ENCODE data around the gene TMPRSS4. TPM values are rescaled to one million over a fixed set of nuclear protein-coding genes. Genes with fewer than 3 reads are reported as not detected.

The TMPRSS4 gene
- total and polyA plus RNA-seq, 2 of the 13 experiments (the other 11 are each of a cell fraction or from before 2014, with no cell fraction given) = 0.32 TPM; not detected in 1

- BruUV-seq (replicated peaks) = no TSS peak
- ChIA-PET POLR2A (no interaction called here), CTCF (ENCODE audit: low intra/inter-chr PET ratio, low total read pairs) (no interaction called here)
- no peak for ATAC-seq
- Histone ChIP-seq H4K20me1 (ENCODE audit: insufficient read depth, low read length) (no peaks in the 10 kb centered on the region), H3K79me2 (ENCODE audit: insufficient read depth, low read length) (no peaks in the 10 kb centered on the region), H3K4me1 (ENCODE audit: insufficient read depth, low read length) (peaks cover 7% of the 10 kb centered on the region; the same call in 1 of the 2 replicates), H3K36me3 (replicated peaks in 1 of 2; ENCODE audit: control insufficient read depth in 1 of 2, insufficient read depth in 2 of 2, low read length in 2 of 2) (no peaks in the 10 kb centered on the region), H3K9ac (ENCODE audit: insufficient read depth, low read depth, low read length) (no peak overlapping the region), H3K4me2 (ENCODE audit: low read depth, low read length) (no peak overlapping the region), H2AFZ (ENCODE audit: low read length) (no peak overlapping the region), H3K9me3 (ENCODE audit: low read length) (no peaks in the 10 kb centered on the region), H3K27ac (ENCODE audit: extremely low read length, insufficient read depth, low read length) (no peak overlapping the region), H3K4me3 (replicated peaks in 1 of 3; ENCODE audit: insufficient read depth in 1 of 3, low read depth in 2 of 3, low read length in 3 of 3) (no peak overlapping the region), H3K27me3 (ENCODE audit: control insufficient read depth in 1 of 2, insufficient read depth in 2 of 2, low read length in 2 of 2) (peaks cover 0 to 34% of the 10 kb centered on the region in 2 experiments; a peak in 3 of 5 replicates)
- WGBS (ENCODE audit: low lambda C conversion rate) = 47% methylated on average over 11 of the region's 11 CpGs
- intact Hi-C loops (cut with micrococcal nuclease; ENCODE audit: unreplicated experiment) = no loop called here
- no peak for DNase-seq (ENCODE audit: low spot score)
- in situ Hi-C loops (cut with HindIII; ENCODE audit: extremely low pct_ligation_motif_present, low pct_unique_long_range_greater_than_20kb) = no loop called here
- FAIRE-seq = no peak
- no peak for TF ChIP-seq POLR2AphosphoS5 (IDR thresholded peaks at IDR 0.05; ENCODE audit: low read depth, low read length)
- TF ChIP-seq ZNF512 (CRISPR knock-in tag; IDR thresholded peaks at IDR 0.05) = no peak
- TF ChIP-seq ZNF407 (CRISPR knock-in tag; IDR thresholded peaks at IDR 0.05; ENCODE audit: not compliant biosample characterization) = no peak
- TF ChIP-seq KDM1A (CRISPR knock-in tag; IDR thresholded peaks at IDR 0.05) = no peak
- TF ChIP-seq IRF9 (CRISPR knock-in tag; IDR thresholded peaks at IDR 0.05; ENCODE audit: borderline replicate concordance) = no peak
- no peak for TF ChIP-seq MXD1 (CRISPR knock-in tag; IDR thresholded peaks at IDR 0.05)
- no peak for TF ChIP-seq ZNF20 (CRISPR knock-in tag; IDR thresholded peaks at IDR 0.05)
- no peak for TF ChIP-seq JARID2 (CRISPR knock-in tag; IDR thresholded peaks at IDR 0.05; ENCODE audit: insufficient replicate concordance)
- no peak for TF ChIP-seq PHB2 (IDR thresholded peaks at IDR 0.05; ENCODE audit: partially characterized antibody)
Observed at GRCh38 chr11:118074091-118074685, 2.7 kb upstream of the TMPRSS4 start.

All from HepG2 (cell line).